Tracheal epithelial cell (primary cell): ENCODE results near the gene LMBRD2. TPM values are rescaled to one million over a fixed set of nuclear protein-coding genes. Genes with fewer than 3 reads are reported as not detected.

ENCODE experiments used
- total RNA-seq: library from RNA; depleted of rRNA; stranded (reverse); fragments of >200 nt; gene quantifications from 2 replicates; pipeline ENCODE4 v1.2.1, GENCODE V29; 2014

LMBRD2 gene
- 7.5 and 17.4 TPM in 2 replicates for total RNA-seq

GRCh38 chr5:36151434-36152323 lies at the start of gene LMBRD2, which contains the start of gene SKP2:
LMBRD2 (minus strand) TSS chr5:36151887; CDS start chr5:36143349, 8,538 bp downstream.
SKP2 (plus strand) TSS chr5:36152111; CDS start chr5:36152263, 152 bp downstream.

DNA sequence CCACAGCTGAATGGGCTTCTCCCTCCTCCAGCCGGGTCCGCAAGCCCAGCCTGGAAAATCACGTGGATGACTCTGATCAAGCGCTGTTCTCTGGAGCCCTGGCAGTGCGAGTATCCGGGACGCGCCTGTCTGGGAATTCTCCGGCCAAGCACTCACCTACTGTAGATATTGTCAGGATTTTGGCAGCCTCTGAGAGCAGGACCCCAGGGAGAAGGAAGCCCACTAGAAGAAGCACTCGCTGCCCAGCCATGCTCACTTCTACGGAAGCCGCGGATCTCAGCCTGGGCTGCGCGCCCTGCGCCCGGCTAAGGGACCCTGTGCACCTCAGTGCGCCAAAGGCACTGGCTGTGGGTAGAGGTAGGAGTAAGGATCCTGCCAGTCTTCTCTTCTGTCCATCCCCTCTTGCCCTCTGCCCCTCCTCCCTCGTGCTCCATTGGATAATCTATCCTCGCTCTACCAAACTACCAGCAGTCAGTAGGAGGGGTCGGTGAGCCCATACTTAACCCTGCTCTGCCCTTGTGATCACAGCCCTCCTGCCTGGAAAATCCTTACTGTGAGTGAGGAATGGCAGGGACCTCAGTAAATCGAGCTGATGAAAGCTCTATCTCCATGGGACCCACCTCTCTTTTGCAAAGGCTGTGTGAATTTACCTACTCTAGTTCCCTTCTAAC lies 85.0 kb downstream of the LMBRD2 start, which contains the start of gene UGT3A2:
UGT3A2 (minus strand) TSS at position 343 of the 671 bp plus-strand sequence; CDS start at position 250, 93 bp downstream.

Other genes starting within 250 kb of the LMBRD2 start
- gene CAPSL, start 213.3 kb downstream of the LMBRD2 start, total RNA-seq: not detected in 2 replicates
- 1.4 TPM in 1 of 2 replicates, not detected in the other for gene UGT3A1, start 160.5 kb downstream of the LMBRD2 start, total RNA-seq
- gene UGT3A2, start 85.0 kb downstream of the LMBRD2 start, total RNA-seq: not detected in 2 replicates
- gene SKP2, start 224 bp upstream of the LMBRD2 start, total RNA-seq: 12.5 and 20.7 TPM in 2 replicates
- gene NADK2, start 90.0 kb upstream of the LMBRD2 start, total RNA-seq: 23.2 and 23.4 TPM in 2 replicates
- not detected in 2 replicates for gene RANBP3L, start 150.0 kb upstream of the LMBRD2 start, total RNA-seq